Vagina (tissue), 2 donors: Measurements from ENCODE around the gene PDK2. TPM values are rescaled to one million over a fixed set of nuclear protein-coding genes. Genes with fewer than 3 reads are reported as not detected.

ENCODE experiments used
- DNase-seq, 2 donors: peaks; one replicate each; pipeline ENCODE4 v3.0.0-alpha.2; 2017; ENCODE audit errors: extremely low spot score in 2 of 2
- H3K27ac ChIP-seq: fragments of 200-600 bp; sonication (generic); one replicate; pipeline ENCODE4 v1.5.1; 2019
- H3K27me3 ChIP-seq: fragments of 200-600 bp; sonication (generic); one replicate; pipeline ENCODE4 v1.5.1; 2019
- H3K36me3 ChIP-seq, 2 donors: fragments of 200-600 bp; sonication (generic); one replicate each; pipeline ENCODE4 v1.5.1; 2017 to 2019
- H3K4me1 ChIP-seq: fragments of 200-600 bp; sonication (generic); one replicate; pipeline ENCODE4 v1.5.1; 2019
- H3K4me3 ChIP-seq, 2 donors: fragments of 200-600 bp; sonication (generic); 1 replicate in 1 of 2; 2 replicates in 1 of 2; pipeline ENCODE4 v1.5.1; 2016 to 2019
- H3K9me3 ChIP-seq: fragments of 200-600 bp; sonication (generic); one replicate; pipeline ENCODE4 v1.5.1; 2019
- CTCF ChIP-seq, 3 experiments: fragments of 450-650 bp in 2 of 3; fragments of 200-600 bp in 1 of 3; sonication (generic) in 1 of 3; IDR thresholded peaks; one replicate each; pipeline ENCODE4 v1.5.1; 2017 to 2019; ENCODE audit warnings: antibody characterized with exemption in 3 of 3, mild to moderate bottlenecking in 2 of 3, moderate library complexity in 2 of 3
- POLR2A ChIP-seq, 2 donors: fragments of 450-650 bp; IDR thresholded peaks; one replicate each; pipeline ENCODE4 v1.6.1; 2017; ENCODE audit warnings: antibody characterized with exemption in 2 of 2, mild to moderate bottlenecking in 2 of 2, moderate library complexity in 2 of 2
- POLR2AphosphoS5 ChIP-seq, 2 donors: sonication (generic); formaldehyde crosslinking; IDR thresholded peaks; one replicate each; pipeline ENCODE4 v1.9.0; 2017; ENCODE audit warnings: antibody characterized with exemption in 2 of 2, mild to moderate bottlenecking in 2 of 2, low read depth in 1 of 2; ENCODE audit not compliant: insufficient read depth in 1 of 2
- intact Hi-C: fragments of 100-400 bp; cut with DNase I; formaldehyde crosslinking; loops from one replicate; pipeline ENCODE4 v1.15.1; 2023
- total RNA-seq: library from RNA; depleted of rRNA; stranded (reverse); fragments of >200 nt; gene quantifications from one replicate; pipeline ENCODE4 v1.2.3, GENCODE V29; 2016

Gene PDK2
- total RNA-seq, 1 donor from 2014 or later, result 44.4 TPM

- Histone ChIP-seq H3K9me3 (no peaks in the 10 kb centered on the region), H3K27ac (no peak overlapping the region), H3K4me3 (no peak overlapping the region), H3K4me1 (peaks cover 84% of the 10 kb centered on the region), H3K36me3 (peaks cover 0 to 51% of the 10 kb centered on the region in 2 donors), H3K27me3 (no peaks in the 10 kb centered on the region)
- DNase-seq, result no peak
- intact Hi-C loops, result no loop called here
- TF ChIP-seq POLR2A (IDR thresholded peaks at IDR 0.05), result no peak
- no peak for TF ChIP-seq POLR2AphosphoS5 (IDR thresholded peaks at IDR 0.05; ENCODE audit: insufficient read depth in 1 of 2, low read depth in 1 of 2)
- no peak for TF ChIP-seq CTCF (IDR thresholded peaks at IDR 0.05)
Observed at GRCh38 chr17:50144355-50144754, 49.2 kb downstream of the PDK2 start.

GRCh38 chr17:50144845-50145531 lies 49.8 kb downstream of the PDK2 start:
- intact Hi-C loops, result no loop called here
- DNase-seq, result no peak

GRCh38 chr17:50145532-50146229 lies 50.5 kb downstream of the PDK2 start:
- intact Hi-C loops, result no loop called here
- H3K4me3 ChIP-seq, result peak overlapping the region in 1 of 2 donors; percentile 9
- no peak for DNase-seq
- TF ChIP-seq POLR2A (IDR thresholded peaks at IDR 0.05), result no peak
- no peak for TF ChIP-seq CTCF (IDR thresholded peaks at IDR 0.05)
- no peak for TF ChIP-seq POLR2AphosphoS5 (IDR thresholded peaks at IDR 0.05; ENCODE audit: insufficient read depth in 1 of 2, low read depth in 1 of 2)
- H3K27me3 ChIP-seq, result no peaks in the 10 kb centered on the region
- H3K36me3 ChIP-seq, result peaks cover 0 to 45% of the 10 kb centered on the region in 2 donors
- H3K9me3 ChIP-seq, result no peaks in the 10 kb centered on the region
- peak overlapping the region; percentile 18 for H3K27ac ChIP-seq
- peaks cover 81% of the 10 kb centered on the region for H3K4me1 ChIP-seq

More at GRCh38 chr17:50144845-50145531, 49.8 kb downstream of the PDK2 start:
- TF ChIP-seq POLR2A (IDR thresholded peaks at IDR 0.05) (no peak), POLR2AphosphoS5 (IDR thresholded peaks at IDR 0.05; ENCODE audit: insufficient read depth in 1 of 2, low read depth in 1 of 2) (no peak), CTCF (IDR thresholded peaks at IDR 0.05) (no peak)
- no peak overlapping the region for H3K4me3 ChIP-seq
- H3K27me3 ChIP-seq, result no peaks in the 10 kb centered on the region
- peaks cover 88% of the 10 kb centered on the region for H3K4me1 ChIP-seq
- H3K36me3 ChIP-seq, result peaks cover 0 to 47% of the 10 kb centered on the region in 2 donors
- peak overlapping the region; percentile 18 for H3K27ac ChIP-seq
- H3K9me3 ChIP-seq, result no peaks in the 10 kb centered on the region

- TF ChIP-seq POLR2AphosphoS5 (IDR thresholded peaks at IDR 0.05; ENCODE audit: insufficient read depth in 1 of 2, low read depth in 1 of 2), result no peak
- TF ChIP-seq CTCF (IDR thresholded peaks at IDR 0.05), result no peak
- no peak for TF ChIP-seq POLR2A (IDR thresholded peaks at IDR 0.05)
- no peak for DNase-seq
- H3K36me3 ChIP-seq, result peaks cover 0 to 38% of the 10 kb centered on the region in 2 donors
- H3K27ac ChIP-seq, result peak overlapping the region; percentile 81
- peaks cover 74% of the 10 kb centered on the region for H3K4me1 ChIP-seq
- intact Hi-C loops, result no loop called here
- H3K27me3 ChIP-seq, result no peaks in the 10 kb centered on the region
- H3K9me3 ChIP-seq, result no peaks in the 10 kb centered on the region
- H3K4me3 ChIP-seq, result peak overlapping the region; percentile 70 to 87
Observed at GRCh38 chr17:50146230-50146926, 51.2 kb downstream of the PDK2 start.
